ENCODE measurements around the gene RSL1D1.

DNA sequence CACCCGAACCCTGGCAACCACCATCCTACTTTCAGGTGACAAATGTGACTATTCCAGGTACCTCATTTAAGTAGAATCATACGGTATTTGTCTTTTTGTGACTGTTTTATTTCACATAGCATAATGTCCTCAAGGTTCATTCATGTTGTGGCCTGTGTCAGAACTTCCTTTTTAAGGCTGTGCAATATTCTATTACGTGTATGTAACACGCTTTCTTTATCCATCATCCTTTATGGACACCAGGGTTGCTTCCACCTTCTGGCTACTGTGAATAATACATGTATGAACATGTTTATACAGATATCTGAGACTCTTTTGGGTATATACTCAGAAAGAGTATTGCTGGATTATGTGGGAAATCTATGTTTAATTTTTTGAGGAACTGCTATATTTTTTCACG lies 28.7 kb upstream of the RSL1D1 start:
- TF ChIP-seq SMC3 (IDR thresholded peaks at IDR 0.05; ENCODE audit: low read depth, low read length), result no peak
- no peak for TF ChIP-seq POLR2AphosphoS5 (IDR thresholded peaks at IDR 0.05; ENCODE audit: low read depth, low read length)
- no peak for TF ChIP-seq RAD21 (IDR thresholded peaks at IDR 0.05; ENCODE audit: low read length)
- TF ChIP-seq FOXM1 (IDR thresholded peaks at IDR 0.05; ENCODE audit: low read depth), result no peak
- peak; percentile 16; the same call in 1 of the 2 replicates for TF ChIP-seq CTCF (IDR thresholded peaks at IDR 0.05)
- no peak for TF ChIP-seq EP300 (IDR thresholded peaks at IDR 0.05; ENCODE audit: borderline replicate concordance in 1 of 2, low read depth in 1 of 2, low read length in 1 of 2)
- no peak for TF ChIP-seq GABPA (IDR thresholded peaks at IDR 0.05; ENCODE audit: low read depth)
- no peak for TF ChIP-seq TEAD4 (IDR thresholded peaks at IDR 0.05; ENCODE audit: borderline replicate concordance, insufficient read depth)
- no peak for TF ChIP-seq ELF1 (IDR thresholded peaks at IDR 0.05)
